Measurements from ENCODE around the gene PLA2G2C.

GRCh38 chr1:20194224-20194623, 7.9 kb upstream of the PLA2G2C start:
- no peak for TF ChIP-seq L3MBTL2 (conservative IDR thresholded peaks at IDR 0.05)
- no peak for TF ChIP-seq SUZ12 (IDR thresholded peaks at IDR 0.05)
- TF ChIP-seq FOXM1 (IDR thresholded peaks at IDR 0.05; ENCODE audit: borderline replicate concordance): no peak
